Measurements from ENCODE around the gene SRSF10.
"Not testable (repeated sequence)": the region's sequence is repeated elsewhere in the genome, so short reads cannot be mapped to it uniquely, and the experiment has no call there.

Gene SRSF10

GRCh38 chr1:23958040-23958809, 21.9 kb downstream of the SRSF10 start:
- not testable (repeated sequence) for DNase-seq

DNA sequence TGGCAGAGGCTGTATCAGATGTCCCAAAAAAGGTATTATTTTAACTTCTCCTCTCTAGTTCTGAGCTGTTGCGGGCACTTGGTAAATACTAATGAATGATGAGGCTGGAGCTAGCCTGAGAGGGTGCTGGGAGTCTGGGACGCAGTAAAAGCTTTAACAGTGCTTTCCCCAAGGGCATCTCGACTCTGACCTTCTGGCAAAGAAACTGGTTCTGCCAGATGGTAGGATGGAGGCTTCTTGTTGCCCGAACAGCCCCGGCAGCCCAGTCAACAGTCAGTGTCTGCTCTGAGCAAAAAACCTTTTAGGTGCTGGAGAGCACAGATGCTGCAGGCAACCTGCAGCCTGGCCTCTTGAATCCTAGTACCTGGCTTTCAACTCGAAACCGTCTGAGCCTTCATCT, 23.0 kb downstream of the SRSF10 start:
- no peak for DNase-seq

DNA sequence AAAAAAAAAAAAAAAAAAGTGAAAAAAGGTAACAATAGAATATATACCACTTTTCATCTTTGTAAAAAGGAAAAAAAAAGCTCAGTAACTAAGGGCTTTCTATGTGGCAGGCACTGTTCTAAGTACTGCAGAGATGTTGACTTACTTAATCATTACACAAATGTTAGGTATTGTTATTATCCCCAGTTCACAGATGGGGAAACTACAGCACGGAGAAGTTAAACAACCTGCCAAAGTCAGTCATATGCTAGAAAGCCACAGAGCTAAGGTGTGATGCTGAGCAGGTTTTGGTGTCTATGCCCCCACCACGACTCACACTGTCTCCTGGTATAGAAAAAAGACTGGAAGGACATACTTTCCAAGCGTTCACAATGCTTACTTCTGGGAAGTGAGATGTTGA, 27.1 kb downstream of the SRSF10 start:
- no peak for DNase-seq

GRCh38 chr1:23947366-23947765, 32.8 kb downstream of the SRSF10 start:
- DNase-seq, result no peak

DNA sequence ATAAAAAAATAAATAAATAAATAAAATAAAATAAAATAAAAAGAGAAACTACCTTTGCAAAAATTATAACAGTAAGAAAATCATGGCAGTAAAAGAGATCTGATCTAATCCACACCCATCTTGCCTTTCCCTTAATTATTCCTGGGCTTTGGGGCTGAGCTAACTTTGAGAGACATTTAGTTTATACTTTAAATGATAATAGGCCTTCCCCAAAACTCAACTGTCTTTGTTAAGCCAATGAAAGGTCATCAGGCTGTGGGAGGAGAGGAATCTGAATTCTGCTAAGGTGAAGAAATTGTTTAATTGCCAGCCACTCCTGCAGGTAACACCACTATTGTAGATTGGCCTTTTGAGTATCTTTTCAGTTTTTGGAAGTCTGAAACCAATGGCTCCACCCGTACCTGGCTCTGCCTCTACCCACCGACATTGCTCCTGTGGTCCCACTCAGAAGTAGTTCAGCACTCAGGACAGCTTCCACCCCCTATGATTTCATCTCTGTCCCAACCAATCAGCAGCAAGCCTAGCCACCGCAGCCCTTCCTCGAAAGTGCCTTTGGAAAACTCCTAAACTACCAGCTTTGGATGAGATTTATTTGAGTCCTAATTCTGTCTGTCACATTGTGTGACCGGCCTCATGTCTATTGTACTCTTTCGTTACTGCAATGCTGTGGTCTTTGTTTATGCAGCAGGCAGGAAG, 43.5 kb downstream of the SRSF10 start:
- no peak for DNase-seq

DNA sequence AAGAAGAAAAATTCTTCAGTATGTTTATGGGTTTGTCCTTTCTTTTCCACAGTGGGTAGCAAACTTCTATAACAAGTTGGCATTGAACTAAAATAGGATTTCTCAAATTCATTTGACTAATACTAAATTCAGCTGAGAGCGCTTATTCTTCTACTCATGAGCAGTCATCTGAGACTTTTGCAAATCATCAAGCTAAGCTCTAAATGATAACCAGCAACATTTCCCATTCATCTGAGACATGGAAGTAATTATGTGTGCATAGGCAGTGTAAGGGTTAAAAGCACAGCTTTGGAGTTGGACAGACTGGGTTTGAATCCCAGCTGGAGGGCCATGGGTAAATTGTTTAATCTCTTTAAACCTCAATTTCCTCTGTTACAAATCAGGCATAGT, 48.6 kb downstream of the SRSF10 start:
- no peak for DNase-seq

- DNase-seq, result no peak
Measured at GRCh38 chr1:23930861-23931490, 49.2 kb downstream of the SRSF10 start.

DNA sequence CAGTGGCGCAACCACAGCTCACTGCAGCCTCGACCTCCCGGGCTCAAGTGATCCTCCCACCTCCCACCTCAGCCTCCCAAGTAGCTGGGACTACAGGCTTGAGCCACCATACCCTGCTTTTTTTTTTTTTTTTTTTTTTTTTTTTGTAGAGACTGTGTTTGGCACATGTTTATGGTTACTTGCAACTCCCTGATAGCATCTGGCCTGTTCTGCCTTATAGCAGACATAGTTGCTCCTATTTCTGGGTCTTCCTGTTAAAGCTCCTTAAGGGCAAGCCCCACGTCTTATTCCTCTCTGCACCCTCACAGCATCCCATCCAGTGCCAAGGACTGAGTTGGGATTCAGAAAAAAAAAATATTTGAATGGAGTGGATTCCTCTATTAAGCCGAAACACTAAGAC, 49.9 kb downstream of the SRSF10 start:
- DNase-seq, result no peak

DNA sequence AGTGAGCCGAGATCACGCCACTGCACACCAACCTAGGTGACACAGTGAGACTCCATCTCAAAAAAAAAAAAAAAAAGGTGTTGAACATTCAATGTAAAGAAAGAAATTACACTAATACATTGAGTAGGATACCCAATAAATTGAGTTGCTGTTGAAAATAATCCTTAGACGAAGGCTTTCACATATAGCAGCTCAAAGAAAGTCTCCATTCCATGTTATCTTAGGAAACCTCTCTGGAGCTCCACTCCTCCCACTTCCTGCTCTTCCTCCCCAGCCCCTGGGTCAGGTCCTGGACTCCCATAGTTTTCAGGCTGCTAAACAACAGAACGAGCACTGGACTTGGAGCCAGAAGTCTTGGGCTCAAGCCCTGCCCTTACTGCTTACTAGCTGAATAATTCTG, 51.3 kb downstream of the SRSF10 start:
- DNase-seq, result no peak

DNA sequence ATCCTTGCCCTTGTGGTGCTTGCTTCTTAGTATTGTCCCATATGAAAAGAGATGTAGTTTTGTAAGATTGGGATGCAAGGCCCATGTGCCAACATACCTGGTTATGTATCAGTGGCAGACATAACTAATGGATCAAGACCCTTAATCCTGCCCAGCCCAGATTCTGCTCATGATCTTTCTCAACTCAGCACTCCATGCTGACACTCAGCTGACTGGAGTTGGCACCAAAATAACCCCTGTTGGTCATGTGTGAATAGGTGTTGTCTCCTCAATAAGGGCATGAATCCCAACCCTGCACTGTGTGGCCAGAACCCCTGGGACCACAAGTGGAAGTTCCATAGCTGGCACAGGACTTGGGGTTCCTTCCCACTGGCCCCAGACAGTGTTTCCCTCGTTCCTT, 53.0 kb downstream of the SRSF10 start:
- DNase-seq, result no peak

DNA sequence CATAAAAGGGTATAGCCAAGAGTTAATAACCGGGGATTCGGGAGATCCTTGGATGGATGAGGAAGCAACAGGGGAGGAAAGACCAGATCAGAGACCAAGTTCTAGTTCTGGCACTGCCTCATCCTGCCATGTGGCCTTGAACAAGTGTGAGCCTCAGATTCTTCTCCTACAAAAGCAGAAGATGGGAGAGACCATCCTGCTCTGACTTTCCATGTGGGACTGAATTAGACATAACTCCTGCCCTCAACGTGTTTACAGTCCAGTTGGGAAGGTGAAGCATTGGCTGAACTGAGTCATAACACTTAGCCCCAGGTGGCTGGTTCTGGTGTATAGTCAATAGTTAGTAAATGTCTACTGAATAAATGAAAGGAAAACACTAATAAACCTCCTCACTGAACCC, 54.8 kb downstream of the SRSF10 start:
- no peak for DNase-seq

DNA sequence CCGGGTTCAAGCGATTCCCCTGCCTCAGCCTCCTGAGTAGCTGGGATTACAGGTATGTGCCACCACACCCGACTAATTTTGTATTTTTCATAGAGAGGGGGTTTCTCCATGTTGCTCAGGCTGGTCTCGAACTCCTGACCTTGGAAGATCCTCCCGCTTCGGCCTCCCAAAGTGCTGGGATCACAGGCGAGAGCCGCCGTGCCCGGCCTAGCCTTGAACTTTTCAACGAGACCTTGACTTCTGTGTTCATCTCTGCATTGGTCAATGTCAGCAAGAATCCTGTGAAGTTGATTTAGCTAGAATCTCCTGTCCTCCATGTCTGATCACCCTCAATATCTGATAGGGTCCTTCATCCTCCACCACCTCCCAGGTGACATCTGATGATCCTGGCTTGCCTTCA, 55.5 kb downstream of the SRSF10 start:
- no peak for DNase-seq

DNA sequence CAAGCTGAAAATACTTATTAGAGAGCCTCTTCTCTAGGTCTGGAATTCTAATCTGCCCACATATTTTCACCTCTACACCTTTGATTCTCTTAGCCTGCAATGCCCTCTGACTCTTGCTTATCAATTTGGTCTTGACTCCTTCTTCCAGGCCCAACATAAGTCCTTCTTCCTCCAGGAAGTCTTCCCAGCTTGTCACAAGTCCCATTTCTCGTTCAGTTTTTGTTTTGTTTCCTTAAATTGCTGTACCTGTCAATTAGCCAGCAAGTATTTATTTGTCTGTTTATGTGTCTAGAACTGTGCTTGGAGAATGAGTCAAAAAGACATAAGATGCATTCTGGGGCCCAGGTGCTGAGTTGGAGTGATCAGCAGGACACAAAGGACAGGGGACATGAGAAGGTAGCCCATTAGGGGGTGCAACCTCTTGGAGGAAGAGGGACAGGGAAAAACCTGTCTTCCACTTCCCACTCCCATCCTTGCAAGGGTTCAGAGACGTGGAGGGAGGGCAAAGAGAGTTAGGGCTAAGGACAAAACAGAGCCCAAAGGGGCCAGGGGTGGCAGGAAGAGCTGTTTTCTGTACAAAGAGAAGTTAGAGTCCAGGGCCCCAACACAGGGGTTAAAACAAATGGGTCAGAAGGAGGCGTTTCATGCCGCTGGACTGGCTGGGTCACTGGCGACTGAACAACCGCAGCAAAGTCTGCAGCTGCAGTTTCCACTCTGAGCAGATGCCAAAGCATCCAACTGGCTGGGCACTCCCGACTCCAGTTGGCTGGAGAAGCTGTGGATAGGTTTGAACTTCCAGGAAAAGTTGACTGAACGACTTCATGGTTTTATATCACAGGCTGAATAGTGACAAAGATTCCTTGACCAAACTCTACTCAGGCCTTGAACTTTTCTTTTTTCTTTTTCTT, 56.3 kb downstream of the SRSF10 start:
- no peak for DNase-seq

DNA sequence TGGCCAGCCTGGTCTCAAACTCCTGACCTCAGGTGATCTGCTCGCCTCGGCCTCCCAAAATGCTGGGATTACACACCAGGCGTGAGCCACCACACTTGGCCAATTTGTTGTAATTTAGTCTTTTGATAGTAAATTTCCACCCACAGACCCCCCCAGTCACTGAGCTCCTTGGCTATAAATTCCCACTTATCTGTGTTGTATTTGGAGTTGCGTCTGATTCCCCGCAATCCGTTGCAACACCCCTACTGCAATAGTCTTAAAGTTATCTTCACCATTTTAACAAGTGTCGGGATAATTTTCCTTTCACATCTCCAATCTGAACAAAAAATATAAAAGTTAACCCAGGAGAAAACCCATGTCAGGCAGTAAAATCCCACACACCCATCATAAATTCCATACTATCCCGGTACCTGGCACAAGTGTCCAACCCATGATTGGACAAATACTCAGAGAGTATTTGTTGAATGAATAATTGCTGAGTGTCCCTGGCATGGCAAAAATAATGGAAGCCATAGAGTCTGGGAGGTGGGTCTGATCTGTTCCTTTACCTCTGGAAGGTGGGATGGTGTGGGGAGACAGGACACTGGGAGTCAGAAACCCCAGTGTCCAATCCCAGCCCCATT, 57.7 kb downstream of the SRSF10 start:
- no peak for DNase-seq

DNA sequence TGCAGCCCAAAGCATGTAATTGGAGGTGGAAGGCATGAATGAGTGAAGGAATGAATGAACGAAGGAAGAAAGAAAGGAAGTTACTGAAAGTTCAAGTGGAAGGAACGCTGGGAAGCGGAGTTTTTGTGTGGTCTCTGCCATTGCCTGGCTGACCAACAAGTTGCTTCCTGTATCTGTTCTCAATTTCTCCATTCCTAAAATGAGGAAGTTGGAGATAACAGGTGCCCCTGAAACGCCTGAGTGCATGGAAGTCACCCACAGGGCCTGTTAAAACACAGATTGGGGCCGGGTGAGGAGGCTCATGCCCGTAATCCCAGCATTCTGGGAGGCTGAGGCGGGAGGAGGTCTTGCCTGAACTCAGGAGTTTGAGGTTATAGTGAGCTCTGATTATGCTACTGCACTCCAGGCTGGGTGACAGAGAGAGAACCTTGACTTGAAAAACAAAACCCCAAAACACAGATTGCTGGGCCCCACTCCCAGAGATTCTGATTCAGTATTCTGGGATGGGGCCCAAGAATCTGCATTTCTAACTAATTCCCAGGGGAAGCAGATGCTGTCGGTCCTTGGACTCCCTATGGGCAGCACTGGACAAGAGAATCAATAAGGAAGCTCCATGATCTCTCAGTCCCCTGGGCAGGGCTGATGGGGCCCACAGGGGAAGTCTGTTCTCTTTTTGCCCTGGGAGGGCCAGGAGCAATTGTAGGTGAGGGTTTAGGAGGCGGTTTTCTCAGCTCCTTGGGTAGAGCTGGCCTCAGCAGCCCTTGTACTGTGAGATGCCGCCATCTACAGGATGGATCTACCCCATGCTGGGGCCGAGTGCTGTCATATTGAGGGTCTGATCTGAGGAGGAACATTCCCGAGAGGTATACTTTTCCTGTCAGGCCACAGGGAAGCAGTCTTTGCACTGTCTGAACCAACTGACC, 63.7 kb downstream of the SRSF10 start:
- peak; percentile 70 for DNase-seq

- DNase-seq, result no peak
Measured at GRCh38 chr1:23915466-23915865, 64.7 kb downstream of the SRSF10 start.

DNA sequence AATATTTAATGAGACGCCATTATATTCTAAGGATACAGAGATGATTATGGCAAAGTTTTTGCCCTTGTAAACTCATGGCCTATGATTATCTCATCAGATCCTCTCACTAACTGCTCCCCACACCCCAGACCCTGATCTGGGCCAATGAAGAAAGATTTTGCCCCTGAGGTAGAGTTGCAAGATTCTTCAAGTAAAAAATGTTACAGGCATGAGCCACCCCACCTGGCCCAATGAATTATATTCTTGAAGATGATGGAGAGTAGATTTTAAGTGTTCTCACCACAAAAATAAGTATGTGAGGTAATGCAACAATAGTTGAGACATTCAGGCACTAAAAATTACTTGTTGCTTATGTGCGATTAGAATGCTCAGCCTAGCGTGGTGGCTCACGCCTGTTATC, 65.2 kb downstream of the SRSF10 start:
- DNase-seq, result no peak

Measured in CD4-positive, alpha-beta T cell treated with Interleukin-17A for 1 hour (primary cell).